ENCODE data around the gene DDX19B.

The DDX19B gene

GRCh38 chr16:70257391-70257790 lies 41.6 kb upstream of the DDX19B start:
- no peak for TF ChIP-seq FOXP2 (optimal IDR thresholded peaks at IDR 0.05; ENCODE audit: borderline replicate concordance, extremely low read depth, extremely low read length, insufficient read depth)
- no peak for TF ChIP-seq TAF1 (IDR thresholded peaks at IDR 0.05; ENCODE audit: borderline replicate concordance, insufficient read depth, low read length)
- TF ChIP-seq REST (IDR thresholded peaks at IDR 0.05; ENCODE audit: insufficient read depth in 1 of 2, low read depth in 2 of 2, low read length in 2 of 2): no peak
- no peak for TF ChIP-seq SIN3A (IDR thresholded peaks at IDR 0.05; ENCODE audit: borderline replicate concordance, insufficient read depth, low read length)
- no peak for TF ChIP-seq POLR2AphosphoS5 (IDR thresholded peaks at IDR 0.05; ENCODE audit: low read depth, low read length)

GRCh38 chr16:70258065-70258464 lies 40.9 kb upstream of the DDX19B start:
- TF ChIP-seq POLR2AphosphoS5 (IDR thresholded peaks at IDR 0.05; ENCODE audit: low read depth, low read length) (no peak; the same call in 1 of the 2 replicates), TAF1 (IDR thresholded peaks at IDR 0.05; ENCODE audit: borderline replicate concordance, insufficient read depth, low read length) (no peak), SIN3A (IDR thresholded peaks at IDR 0.05; ENCODE audit: borderline replicate concordance, insufficient read depth, low read length) (no peak), REST (IDR thresholded peaks at IDR 0.05; ENCODE audit: insufficient read depth in 1 of 2, low read depth in 2 of 2, low read length in 2 of 2) (no peak), FOXP2 (optimal IDR thresholded peaks at IDR 0.05; ENCODE audit: borderline replicate concordance, extremely low read depth, extremely low read length, insufficient read depth) (no peak)

GRCh38 chr16:70258946-70259345 lies 40.0 kb upstream of the DDX19B start:
- TF ChIP-seq FOXP2 (optimal IDR thresholded peaks at IDR 0.05; ENCODE audit: borderline replicate concordance, extremely low read depth, extremely low read length, insufficient read depth): no peak
- no peak for TF ChIP-seq POLR2AphosphoS5 (IDR thresholded peaks at IDR 0.05; ENCODE audit: low read depth, low read length)
- no peak for TF ChIP-seq REST (IDR thresholded peaks at IDR 0.05; ENCODE audit: insufficient read depth in 1 of 2, low read depth in 2 of 2, low read length in 2 of 2)
- no peak for TF ChIP-seq SIN3A (IDR thresholded peaks at IDR 0.05; ENCODE audit: borderline replicate concordance, insufficient read depth, low read length)
- no peak for TF ChIP-seq TAF1 (IDR thresholded peaks at IDR 0.05; ENCODE audit: borderline replicate concordance, insufficient read depth, low read length)

GRCh38 chr16:70267516-70267915 lies 31.5 kb upstream of the DDX19B start:
- TF ChIP-seq POLR2AphosphoS5 (IDR thresholded peaks at IDR 0.05; ENCODE audit: low read depth, low read length) (no peak), FOXP2 (optimal IDR thresholded peaks at IDR 0.05; ENCODE audit: borderline replicate concordance, extremely low read depth, extremely low read length, insufficient read depth) (no peak), TAF1 (IDR thresholded peaks at IDR 0.05; ENCODE audit: borderline replicate concordance, insufficient read depth, low read length) (no peak), REST (IDR thresholded peaks at IDR 0.05; ENCODE audit: insufficient read depth in 1 of 2, low read depth in 2 of 2, low read length in 2 of 2) (no peak), SIN3A (IDR thresholded peaks at IDR 0.05; ENCODE audit: borderline replicate concordance, insufficient read depth, low read length) (no peak)

- TF ChIP-seq TAF1 (IDR thresholded peaks at IDR 0.05; ENCODE audit: borderline replicate concordance, insufficient read depth, low read length) (no peak), POLR2AphosphoS5 (IDR thresholded peaks at IDR 0.05; ENCODE audit: low read depth, low read length) (no peak), REST (IDR thresholded peaks at IDR 0.05; ENCODE audit: insufficient read depth in 1 of 2, low read depth in 2 of 2, low read length in 2 of 2) (no peak), FOXP2 (optimal IDR thresholded peaks at IDR 0.05; ENCODE audit: borderline replicate concordance, extremely low read depth, extremely low read length, insufficient read depth) (no peak), SIN3A (IDR thresholded peaks at IDR 0.05; ENCODE audit: borderline replicate concordance, insufficient read depth, low read length) (no peak)
Observed at GRCh38 chr16:70269471-70269870, 29.5 kb upstream of the DDX19B start.
